Measurements from ENCODE around the gene LRCH1.

DNA sequence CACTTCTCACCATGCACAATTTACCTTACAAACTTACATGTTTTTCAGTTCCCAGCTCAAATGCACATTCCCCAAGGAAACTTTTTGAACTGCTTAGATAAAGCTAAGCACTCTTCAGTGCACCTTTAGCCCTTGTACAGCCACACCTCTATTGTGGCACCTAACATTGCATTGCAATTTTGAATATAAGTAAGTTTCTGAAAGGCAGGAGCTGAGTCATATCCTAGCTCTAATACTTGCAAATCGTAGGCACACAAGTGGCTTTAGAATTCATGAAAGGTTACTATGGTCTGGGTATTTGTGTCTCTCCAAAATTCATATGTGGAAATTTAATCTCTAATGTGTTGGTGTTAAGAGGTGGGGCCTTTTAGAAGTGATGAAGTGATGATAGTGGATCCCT is 248.9 kb downstream of the LRCH1 start:
- TF ChIP-seq CTCF (IDR thresholded peaks at IDR 0.05) (no peak), EZH2 (IDR thresholded peaks at IDR 0.05) (no peak), EZH2phosphoT487 (IDR thresholded peaks at IDR 0.05) (no peak)
